Endothelial cell of umbilical vein (primary cell): ENCODE results near the gene RDH5.

Experiments
- CTCF ChIP-seq, 2 donors: IDR thresholded peaks; 1 replicate in 1 of 2; 2 replicates in 1 of 2; pipeline ENCODE4 v1.5.1; 2011; ENCODE audit warnings: low read length in 2 of 2, mild to moderate bottlenecking in 2 of 2, moderate library complexity in 2 of 2, control low read depth in 1 of 2, inconsistent platforms in 1 of 2, low read depth in 1 of 2; ENCODE audit not compliant: insufficient read depth in 1 of 2; ENCODE audit errors: extremely low read depth in 1 of 2
- FOS ChIP-seq: IDR thresholded peaks from 2 replicates; pipeline ENCODE4 v1.6.1; 2011; ENCODE audit warnings: mild to moderate bottlenecking, low read length, moderate library complexity, borderline replicate concordance; ENCODE audit not compliant: insufficient read depth
- POLR2A ChIP-seq: IDR thresholded peaks from 2 replicates; pipeline ENCODE4 v1.6.1; 2012; ENCODE audit warnings: low read depth, mild to moderate bottlenecking, control low read depth, low read length
- POLR2AphosphoS5 ChIP-seq: IDR thresholded peaks from 2 replicates; pipeline ENCODE4 v1.6.1; 2012; ENCODE audit warnings: low read depth, mild to moderate bottlenecking, control low read depth, low read length, moderate library complexity; ENCODE audit not compliant: insufficient read depth

- TF ChIP-seq CTCF (IDR thresholded peaks at IDR 0.05; ENCODE audit: extremely low read depth in 1 of 2, insufficient read depth in 1 of 2, low read depth in 1 of 2, low read length in 2 of 2), result peak; percentile 14 to 43
- no peak for TF ChIP-seq POLR2A
- TF ChIP-seq FOS, result no peak
- no peak for TF ChIP-seq POLR2AphosphoS5
Measured at GRCh38 chr12:55681142-55682077, 38.8 kb upstream of the RDH5 start.
